ENCODE results near the gene MARCHF10. TPM values are rescaled to one million over a fixed set of nuclear protein-coding genes. Genes with fewer than 3 reads are reported as not detected.

The MARCHF10 gene
- polyA plus RNA-seq, 1 experiment: 0.14 TPM

GRCh38 chr17:62672957-62673356 is 135.2 kb downstream of the MARCHF10 start:
- no peak overlapping the region for H3K4me3 ChIP-seq (ENCODE audit: low read depth, low read length)
- no peaks in the 10 kb centered on the region for H3K27me3 ChIP-seq (ENCODE audit: control insufficient read depth, insufficient read depth, low read length)
- TF ChIP-seq CTCF (IDR thresholded peaks at IDR 0.05; ENCODE audit: low read depth, low read length): no peak
- no peak overlapping the region for H3K27ac ChIP-seq (ENCODE audit: low read depth, low read length)
- CTCF ChIA-PET: interaction anchor here (0.9 to 2.0 kb wide), 3 partner anchors 14 to 120 kb away, joined by 3 to 4 read pairs (median 4); no protein-coding TSS in a partner anchor
- POLR2A ChIA-PET: no interaction called here
- DNase-seq (ENCODE audit: low read depth, low spot score): no peak
- H3K9me3 ChIP-seq (ENCODE audit: control insufficient read depth, insufficient read depth, low read length): no peaks in the 10 kb centered on the region

- no peak overlapping the region for H3K27ac ChIP-seq (ENCODE audit: low read depth, low read length)
- H3K4me3 ChIP-seq (ENCODE audit: low read depth, low read length): no peak overlapping the region
- no peaks in the 10 kb centered on the region; the same call in 1 of the 2 replicates for H3K9me3 ChIP-seq (ENCODE audit: control insufficient read depth, insufficient read depth, low read length)
- ChIA-PET CTCF (interaction anchor here (1.0 to 2.0 kb wide), 2 partner anchors 16 to 736 kb away, joined by 4 read pairs; no protein-coding TSS in a partner anchor), POLR2A (no interaction called here)
- no peaks in the 10 kb centered on the region for H3K27me3 ChIP-seq (ENCODE audit: control insufficient read depth, insufficient read depth, low read length)
- no peak for DNase-seq (ENCODE audit: low read depth, low spot score)
- no peak for TF ChIP-seq CTCF (IDR thresholded peaks at IDR 0.05; ENCODE audit: low read depth, low read length)
Measured at GRCh38 chr17:62671553-62671952, 136.6 kb downstream of the MARCHF10 start.

- POLR2A ChIA-PET: interaction anchor here (0.6 kb wide), 1 partner anchor 11 kb away, joined by 5 read pairs; no protein-coding TSS in a partner anchor
- DNase-seq (ENCODE audit: low read depth, low spot score): no peak
- TF ChIP-seq CTCF (IDR thresholded peaks at IDR 0.05; ENCODE audit: low read depth, low read length): no peak
- Histone ChIP-seq H3K9me3 (ENCODE audit: control insufficient read depth, insufficient read depth, low read length) (no peaks in the 10 kb centered on the region; the same call in 1 of the 2 replicates), H3K27me3 (ENCODE audit: control insufficient read depth, insufficient read depth, low read length) (no peaks in the 10 kb centered on the region), H3K27ac (ENCODE audit: low read depth, low read length) (no peak overlapping the region), H3K4me3 (ENCODE audit: low read depth, low read length) (no peak overlapping the region)
- CTCF ChIA-PET: interaction anchor here (1.3 kb wide), 1 partner anchor 737 kb away, joined by 3 read pairs; no protein-coding TSS in a partner anchor
Measured at GRCh38 chr17:62670202-62670821, 137.8 kb downstream of the MARCHF10 start.

- no peaks in the 10 kb centered on the region; the same call in 1 of the 2 replicates for H3K9me3 ChIP-seq (ENCODE audit: control insufficient read depth, insufficient read depth, low read length)
- no peak overlapping the region for H3K27ac ChIP-seq (ENCODE audit: low read depth, low read length)
- DNase-seq (ENCODE audit: low read depth, low spot score): no peak
- no peak overlapping the region for H3K4me3 ChIP-seq (ENCODE audit: low read depth, low read length)
- TF ChIP-seq CTCF (IDR thresholded peaks at IDR 0.05; ENCODE audit: low read depth, low read length): no peak
- CTCF ChIA-PET: interaction anchor here (0.7 kb wide), 1 partner anchor 62 kb away, joined by 3 read pairs; no protein-coding TSS in a partner anchor
- H3K27me3 ChIP-seq (ENCODE audit: control insufficient read depth, insufficient read depth, low read length): no peaks in the 10 kb centered on the region
- POLR2A ChIA-PET: interaction anchor here (0.6 kb wide), 1 partner anchor 29 kb away, joined by 6 read pairs; no protein-coding TSS in a partner anchor
Measured at GRCh38 chr17:62668091-62668804, 139.9 kb downstream of the MARCHF10 start.
